ENCODE measurements around the gene FAM204A.

FAM204A gene

DNA sequence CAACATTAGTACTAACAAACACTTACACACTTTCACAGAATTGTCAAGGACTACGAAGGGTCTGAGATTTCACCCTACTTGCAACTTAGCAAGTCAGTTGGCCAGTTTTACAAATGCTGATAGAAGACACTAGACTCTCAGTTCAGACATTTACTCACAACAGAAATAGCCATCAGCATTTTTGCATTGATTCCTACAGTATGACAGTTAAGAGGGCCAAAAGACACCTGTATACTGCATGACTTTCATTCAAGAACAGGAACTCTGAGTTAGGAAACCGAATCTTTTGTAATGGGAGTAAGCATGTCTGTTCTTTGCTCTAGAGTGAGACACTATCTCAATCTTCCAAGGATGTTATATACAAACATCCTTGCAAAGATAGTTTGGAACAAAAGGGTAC, 40.9 kb downstream of the FAM204A start:
- H3K4me2 ChIP-seq (ENCODE audit: insufficient read depth, low read length, poor library complexity, severe bottlenecking), result no peak overlapping the region
- no peak overlapping the region for H2AK5ac ChIP-seq (ENCODE audit: low read depth, low read length)
- no peak for DNase-seq (ENCODE audit: low spot score)
- H2BK120ac ChIP-seq (ENCODE audit: low read depth, low read length), result no peak overlapping the region
- no peaks in the 10 kb centered on the region for H3K9me3 ChIP-seq (replicated peaks in 1 of 2; ENCODE audit: control insufficient read depth in 2 of 2, insufficient read depth in 1 of 2, low read depth in 1 of 2, low read length in 2 of 2)
- H2BK12ac ChIP-seq (ENCODE audit: low read length), result no peak overlapping the region
- WGBS, 2 donors (ENCODE audit: extremely low coverage in 2 of 2, insufficient read length in 2 of 2, insufficient replicate concordance in 1 of 2), result no CpG with 5 or more reads among the region's 2 CpGs
- H3K4me3 ChIP-seq (ENCODE audit: low read length in 2 of 2), result no peak overlapping the region
- no peaks in the 10 kb centered on the region for H3K79me1 ChIP-seq (ENCODE audit: low read depth, low read length)
- H3K36me3 ChIP-seq (replicated peaks in 1 of 2; ENCODE audit: control insufficient read depth in 2 of 2, insufficient read depth in 2 of 2, low read length in 2 of 2), result peaks cover 2 to 20% of the 10 kb centered on the region in 2 donors
- no peak overlapping the region for H3K9ac ChIP-seq (ENCODE audit: low read depth, low read length, poor library complexity)
- no peak overlapping the region for H4K91ac ChIP-seq (ENCODE audit: low read depth, low read length, poor library complexity)
- H3K4me1 ChIP-seq (ENCODE audit: control insufficient read depth in 2 of 2, insufficient read depth in 1 of 2, low read depth in 1 of 2, low read length in 2 of 2), result peaks cover 0 to 3% of the 10 kb centered on the region in 2 donors
- H3K27ac ChIP-seq (replicated peaks; ENCODE audit: low read length), result no peak overlapping the region
- no peak overlapping the region for H2BK5ac ChIP-seq (ENCODE audit: low read length)
- no peak overlapping the region for H4K8ac ChIP-seq (ENCODE audit: low read depth, low read length)
- H2AFZ ChIP-seq (ENCODE audit: low read length), result no peak overlapping the region
- no peak overlapping the region for H3K4ac ChIP-seq (ENCODE audit: low read length)
- H3K14ac ChIP-seq (ENCODE audit: low read length), result no peak overlapping the region
- H3K23ac ChIP-seq (ENCODE audit: low read depth, low read length, poor library complexity), result no peak overlapping the region
- H3K27me3 ChIP-seq (ENCODE audit: control insufficient read depth in 3 of 3, insufficient read depth in 3 of 3, low read depth in 1 of 3, low read length in 3 of 3), result no peaks in the 10 kb centered on the region
- H2BK15ac ChIP-seq (ENCODE audit: low read length), result no peak overlapping the region
- no peak overlapping the region for H3K18ac ChIP-seq (ENCODE audit: low read length)

DNA sequence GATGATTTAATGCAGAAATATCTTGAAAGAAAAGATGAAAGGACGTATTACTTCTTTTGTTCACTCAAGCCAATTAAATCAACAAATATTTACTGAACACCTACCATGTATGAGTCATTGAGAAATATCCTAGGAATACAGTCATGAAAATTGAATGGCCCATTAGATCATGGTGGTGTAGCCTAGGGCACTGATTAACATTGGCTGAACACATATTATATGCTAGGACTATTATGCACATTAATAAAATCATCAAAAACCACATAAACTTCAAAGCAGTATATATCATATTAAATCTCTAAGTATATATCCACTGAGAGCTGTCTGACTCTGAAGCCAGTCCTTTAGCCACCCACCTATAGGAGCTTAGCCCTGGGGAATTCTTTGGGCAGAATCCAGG, 41.8 kb downstream of the FAM204A start:
- Histone ChIP-seq H3K23ac (ENCODE audit: low read depth, low read length, poor library complexity) (no peak overlapping the region), H3K9me3 (replicated peaks in 1 of 2; ENCODE audit: control insufficient read depth in 2 of 2, insufficient read depth in 1 of 2, low read depth in 1 of 2, low read length in 2 of 2) (no peaks in the 10 kb centered on the region), H3K4ac (ENCODE audit: low read length) (no peak overlapping the region), H3K79me1 (ENCODE audit: low read depth, low read length) (no peaks in the 10 kb centered on the region), H3K18ac (ENCODE audit: low read length) (no peak overlapping the region), H3K14ac (ENCODE audit: low read length) (no peak overlapping the region), H3K9ac (ENCODE audit: low read depth, low read length, poor library complexity) (no peak overlapping the region), H2AK5ac (ENCODE audit: low read depth, low read length) (no peak overlapping the region), H2BK120ac (ENCODE audit: low read depth, low read length) (no peak overlapping the region), H3K4me2 (ENCODE audit: insufficient read depth, low read length, poor library complexity, severe bottlenecking) (no peak overlapping the region), H4K8ac (ENCODE audit: low read depth, low read length) (no peak overlapping the region), H3K27ac (replicated peaks; ENCODE audit: low read length) (no peak overlapping the region), H3K4me1 (ENCODE audit: control insufficient read depth in 2 of 2, insufficient read depth in 1 of 2, low read depth in 1 of 2, low read length in 2 of 2) (peaks cover 0 to 3% of the 10 kb centered on the region in 2 donors), H3K27me3 (ENCODE audit: control insufficient read depth in 3 of 3, insufficient read depth in 3 of 3, low read depth in 1 of 3, low read length in 3 of 3) (no peaks in the 10 kb centered on the region), H2BK15ac (ENCODE audit: low read length) (no peak overlapping the region), H2BK12ac (ENCODE audit: low read length) (no peak overlapping the region), H3K36me3 (replicated peaks in 1 of 2; ENCODE audit: control insufficient read depth in 2 of 2, insufficient read depth in 2 of 2, low read length in 2 of 2) (peaks cover 2 to 11% of the 10 kb centered on the region in 2 donors), H4K91ac (ENCODE audit: low read depth, low read length, poor library complexity) (no peak overlapping the region), H2AFZ (ENCODE audit: low read length) (no peak overlapping the region), H2BK5ac (ENCODE audit: low read length) (no peak overlapping the region), H3K4me3 (ENCODE audit: low read length in 2 of 2) (no peak overlapping the region)
- DNase-seq (ENCODE audit: low spot score), result no peak
- WGBS, 2 donors (ENCODE audit: extremely low coverage in 2 of 2, insufficient read length in 2 of 2, insufficient replicate concordance in 1 of 2), result no CpG with 5 or more reads among the region's 1 CpG

DNA sequence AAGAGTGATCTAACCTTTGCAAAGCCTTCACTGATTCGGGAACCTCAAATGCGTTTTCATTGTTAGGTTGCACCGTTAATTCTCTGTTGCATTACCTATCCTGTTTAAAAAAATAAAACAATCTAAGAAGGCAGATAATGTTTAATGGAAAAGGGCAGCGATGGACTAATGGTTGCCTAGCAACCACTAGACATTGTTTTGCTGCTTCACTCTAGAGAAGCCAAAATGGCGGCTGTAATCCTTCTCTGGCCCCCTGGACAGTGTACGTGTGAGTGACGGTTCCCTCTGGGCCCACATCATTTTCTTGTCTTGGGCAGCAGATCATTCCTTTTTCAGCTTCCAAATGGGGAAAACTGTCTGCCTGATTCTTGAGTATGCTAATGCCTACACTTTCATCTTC, 43.3 kb downstream of the FAM204A start:
- H3K9ac ChIP-seq (ENCODE audit: low read depth, low read length, poor library complexity), result no peak overlapping the region
- no peak overlapping the region for H4K91ac ChIP-seq (ENCODE audit: low read depth, low read length, poor library complexity)
- H3K9me3 ChIP-seq (replicated peaks in 1 of 2; ENCODE audit: control insufficient read depth in 2 of 2, insufficient read depth in 1 of 2, low read depth in 1 of 2, low read length in 2 of 2), result no peaks in the 10 kb centered on the region
- H3K4me3 ChIP-seq (ENCODE audit: low read length in 2 of 2), result no peak overlapping the region
- H3K4ac ChIP-seq (ENCODE audit: low read length), result no peak overlapping the region
- no peak overlapping the region for H3K27ac ChIP-seq (replicated peaks; ENCODE audit: low read length)
- no peak overlapping the region for H3K18ac ChIP-seq (ENCODE audit: low read length)
- H2BK12ac ChIP-seq (ENCODE audit: low read length), result no peak overlapping the region
- no peaks in the 10 kb centered on the region for H3K79me1 ChIP-seq (ENCODE audit: low read depth, low read length)
- WGBS, 2 donors (ENCODE audit: extremely low coverage in 2 of 2, insufficient read length in 2 of 2, insufficient replicate concordance in 1 of 2), result no CpG with 5 or more reads among the region's 7 CpGs
- no peak overlapping the region for H3K4me2 ChIP-seq (ENCODE audit: insufficient read depth, low read length, poor library complexity, severe bottlenecking)
- no peak overlapping the region for H2BK120ac ChIP-seq (ENCODE audit: low read depth, low read length)
- H2BK15ac ChIP-seq (ENCODE audit: low read length), result no peak overlapping the region
- H2BK5ac ChIP-seq (ENCODE audit: low read length), result no peak overlapping the region
- H3K23ac ChIP-seq (ENCODE audit: low read depth, low read length, poor library complexity), result no peak overlapping the region
- H2AK5ac ChIP-seq (ENCODE audit: low read depth, low read length), result no peak overlapping the region
- no peak overlapping the region for H4K8ac ChIP-seq (ENCODE audit: low read depth, low read length)
- H3K4me1 ChIP-seq (ENCODE audit: control insufficient read depth in 2 of 2, insufficient read depth in 1 of 2, low read depth in 1 of 2, low read length in 2 of 2), result peaks cover 0 to 3% of the 10 kb centered on the region in 2 donors
- no peaks in the 10 kb centered on the region for H3K27me3 ChIP-seq (ENCODE audit: control insufficient read depth in 3 of 3, insufficient read depth in 3 of 3, low read depth in 1 of 3, low read length in 3 of 3)
- no peak for DNase-seq (ENCODE audit: low spot score)
- no peaks in the 10 kb centered on the region for H3K36me3 ChIP-seq (replicated peaks in 1 of 2; ENCODE audit: control insufficient read depth in 2 of 2, insufficient read depth in 2 of 2, low read length in 2 of 2)
- H2AFZ ChIP-seq (ENCODE audit: low read length), result peak overlapping the region; percentile 35
- H3K14ac ChIP-seq (ENCODE audit: low read length), result no peak overlapping the region

DNA sequence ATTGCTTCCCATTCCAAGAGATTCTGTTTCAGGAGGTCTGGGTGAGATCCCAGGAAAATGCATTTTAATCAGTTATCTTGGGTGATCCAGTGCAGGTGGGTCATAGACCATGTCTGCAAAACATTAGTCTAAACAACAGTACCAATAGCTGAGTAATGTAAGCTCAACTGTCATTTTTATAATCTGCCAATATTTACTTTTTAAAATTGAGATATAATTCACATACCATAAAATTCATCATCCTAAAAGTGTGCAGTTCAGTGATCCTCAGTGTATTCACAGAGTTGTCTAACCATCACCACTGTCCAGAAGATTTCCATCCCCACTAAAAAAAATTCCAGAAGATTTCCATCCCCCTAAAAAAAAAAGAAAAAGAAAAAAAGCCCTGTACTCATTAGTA, 51.0 kb downstream of the FAM204A start:
- H3K79me1 ChIP-seq (ENCODE audit: low read depth, low read length), result no peaks in the 10 kb centered on the region
- H2BK120ac ChIP-seq (ENCODE audit: low read depth, low read length), result no peak overlapping the region
- no peak overlapping the region for H2BK5ac ChIP-seq (ENCODE audit: low read length)
- H3K18ac ChIP-seq (ENCODE audit: low read length), result no peak overlapping the region
- DNase-seq (ENCODE audit: low spot score), result no peak
- H3K4ac ChIP-seq (ENCODE audit: low read length), result no peak overlapping the region
- no peaks in the 10 kb centered on the region for H3K36me3 ChIP-seq (replicated peaks in 1 of 2; ENCODE audit: control insufficient read depth in 2 of 2, insufficient read depth in 2 of 2, low read length in 2 of 2)
- H2AFZ ChIP-seq (ENCODE audit: low read length), result no peak overlapping the region
- no peak overlapping the region for H3K14ac ChIP-seq (ENCODE audit: low read length)
- no peak overlapping the region for H3K23ac ChIP-seq (ENCODE audit: low read depth, low read length, poor library complexity)
- H3K9me3 ChIP-seq (replicated peaks in 1 of 2; ENCODE audit: control insufficient read depth in 2 of 2, insufficient read depth in 1 of 2, low read depth in 1 of 2, low read length in 2 of 2), result peaks cover 2 to 5% of the 10 kb centered on the region in 2 donors
- H2BK15ac ChIP-seq (ENCODE audit: low read length), result no peak overlapping the region
- peaks cover under 1% of the 10 kb centered on the region in 2 donors for H3K4me1 ChIP-seq (ENCODE audit: control insufficient read depth in 2 of 2, insufficient read depth in 1 of 2, low read depth in 1 of 2, low read length in 2 of 2)
- H4K91ac ChIP-seq (ENCODE audit: low read depth, low read length, poor library complexity), result no peak overlapping the region
- no peak overlapping the region for H3K4me3 ChIP-seq (ENCODE audit: low read length in 2 of 2)
- H2AK5ac ChIP-seq (ENCODE audit: low read depth, low read length), result no peak overlapping the region
- no peak overlapping the region for H3K27ac ChIP-seq (replicated peaks; ENCODE audit: low read length)
- no peak overlapping the region for H2BK12ac ChIP-seq (ENCODE audit: low read length)
- H3K9ac ChIP-seq (ENCODE audit: low read depth, low read length, poor library complexity), result no peak overlapping the region
- no peak overlapping the region for H3K4me2 ChIP-seq (ENCODE audit: insufficient read depth, low read length, poor library complexity, severe bottlenecking)
- peaks cover 0 to 7% (median 0%) of the 10 kb centered on the region in 3 experiments for H3K27me3 ChIP-seq (ENCODE audit: control insufficient read depth in 3 of 3, insufficient read depth in 3 of 3, low read depth in 1 of 3, low read length in 3 of 3)
- H4K8ac ChIP-seq (ENCODE audit: low read depth, low read length), result no peak overlapping the region

Data from neuronal stem cell (in vitro differentiated cells).